NCI-H1436 (cell line): Measurements from ENCODE around the gene ATP8B3.

Source experiments
- DNase-seq: peaks from one replicate; lab custom pipeline; 2025; lab: John Stamatoyannopoulos, UW

Gene ATP8B3

GRCh38 chr19:1832046-1832663, 20.1 kb upstream of the ATP8B3 start:
- no peak for DNase-seq

- no peak for DNase-seq
Observed at GRCh38 chr19:1830978-1831377, 18.9 kb upstream of the ATP8B3 start.

GRCh38 chr19:1830568-1830967, 18.5 kb upstream of the ATP8B3 start:
- DNase-seq: no peak

GRCh38 chr19:1829958-1830357, 17.9 kb upstream of the ATP8B3 start:
- DNase-seq: no peak

GRCh38 chr19:1828279-1829238, 16.5 kb upstream of the ATP8B3 start:
- DNase-seq: no peak

GRCh38 chr19:1827566-1828278, 15.6 kb upstream of the ATP8B3 start:
- DNase-seq: no peak

- DNase-seq: no peak
Observed at GRCh38 chr19:1826557-1827521, 14.8 kb upstream of the ATP8B3 start.

GRCh38 chr19:1825909-1826556, 14.0 kb upstream of the ATP8B3 start:
- peak; percentile 67 for DNase-seq

- DNase-seq: no peak
Observed at GRCh38 chr19:1824252-1824622, 12.2 kb upstream of the ATP8B3 start.

- no peak for DNase-seq
Observed at GRCh38 chr19:1823539-1824251, 11.6 kb upstream of the ATP8B3 start.

GRCh38 chr19:1823020-1823419, 10.9 kb upstream of the ATP8B3 start:
- no peak for DNase-seq

- DNase-seq: no peak
Observed at GRCh38 chr19:1822210-1822609, 10.1 kb upstream of the ATP8B3 start.

- no peak for DNase-seq
Observed at GRCh38 chr19:1819341-1820255, 7.5 kb upstream of the ATP8B3 start.

- DNase-seq: no peak
Observed at GRCh38 chr19:1818549-1819195, 6.6 kb upstream of the ATP8B3 start.

GRCh38 chr19:1817553-1818179, 5.6 kb upstream of the ATP8B3 start:
- DNase-seq: no peak

- no peak for DNase-seq
Observed at GRCh38 chr19:1816530-1817298, 4.6 kb upstream of the ATP8B3 start.
